ENCODE data around the gene PPM1N. TPM values are rescaled to one million over a fixed set of nuclear protein-coding genes. Genes with fewer than 3 reads are reported as not detected.
A peak's percentile ranks its signal among the peaks of the same experiment; 100 is the strongest.
"Not testable (repeated sequence)": the region's sequence is repeated elsewhere in the genome, so short reads cannot be mapped to it uniquely, and the experiment has no call there.

Gene PPM1N
- total RNA-seq, 2 experiments from 2014 or later: 1.4 to 1.9 TPM

DNA sequence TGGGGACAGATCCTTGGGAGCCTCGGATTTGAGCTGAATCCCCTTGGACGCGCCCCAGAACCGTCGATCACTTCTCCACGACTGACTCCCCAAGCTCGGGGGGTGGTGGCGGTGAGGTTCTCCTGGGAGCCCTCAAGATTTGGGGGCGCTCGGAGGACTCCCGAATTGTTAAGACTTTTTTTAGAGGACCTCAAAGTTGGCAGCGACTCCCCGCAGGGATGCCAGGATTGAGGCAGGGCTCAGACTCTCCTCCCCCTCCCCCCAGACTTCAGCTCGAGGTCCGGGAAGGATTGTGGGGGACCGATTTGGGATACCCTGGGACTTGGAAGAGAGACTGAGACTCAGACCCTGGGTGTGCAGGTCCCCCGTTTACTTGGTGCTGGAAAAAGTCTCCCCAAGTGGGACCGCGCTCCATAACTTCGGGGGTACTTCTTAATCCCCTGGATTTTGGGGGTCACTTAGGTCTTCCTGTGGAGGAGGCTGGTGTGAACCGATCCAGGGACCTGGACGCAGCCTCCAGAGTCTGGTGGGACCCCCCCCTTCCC is 9.7 kb downstream of the PPM1N start:
- DNase-seq: no peak

DNA sequence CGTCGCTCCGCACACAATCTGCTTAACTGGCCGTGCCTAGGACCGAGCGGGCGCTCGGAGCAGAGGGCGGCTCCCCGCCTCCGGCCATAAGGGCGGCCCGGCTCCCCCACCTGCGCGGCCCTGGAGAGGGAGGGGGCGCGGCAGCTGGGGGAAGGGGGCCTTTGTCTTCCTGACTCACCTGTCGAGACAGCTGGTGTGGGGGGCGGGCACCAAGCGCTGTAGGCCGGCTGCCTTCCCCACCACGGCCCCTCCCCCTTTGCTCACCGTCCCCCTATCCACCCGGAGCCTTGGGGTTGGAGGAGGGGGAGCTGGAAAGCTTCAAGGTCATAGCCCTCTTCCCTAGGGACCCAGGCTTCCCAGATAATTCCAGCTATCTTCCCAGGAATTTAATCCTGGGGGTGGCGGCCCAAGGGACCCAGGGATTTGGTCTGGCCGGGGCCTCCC is 10.2 kb downstream of the PPM1N start:
- H3K27me3 Mint-ChIP-seq: no peaks in the 10 kb centered on the region
- peaks cover 47% of the 10 kb centered on the region for H3K4me1 Mint-ChIP-seq
- peak overlapping the region; percentile 89 for H3K4me3 Mint-ChIP-seq
- H3K36me3 Mint-ChIP-seq: peaks cover 6% of the 10 kb centered on the region
- DNase-seq: peak; percentile 68
- H3K27ac Mint-ChIP-seq: peak overlapping the region; percentile 91
- H3K9me3 Mint-ChIP-seq: no peaks in the 10 kb centered on the region

More for the DNA sequence above, 9.7 kb downstream of the PPM1N start:
- Mint-ChIP-seq H3K36me3 (peaks cover 5% of the 10 kb centered on the region), H3K27me3 (no peaks in the 10 kb centered on the region), H3K4me3 (peak overlapping the region; percentile 89), H3K27ac (peak overlapping the region; percentile 91), H3K9me3 (no peaks in the 10 kb centered on the region), H3K4me1 (peaks cover 42% of the 10 kb centered on the region)

DNA sequence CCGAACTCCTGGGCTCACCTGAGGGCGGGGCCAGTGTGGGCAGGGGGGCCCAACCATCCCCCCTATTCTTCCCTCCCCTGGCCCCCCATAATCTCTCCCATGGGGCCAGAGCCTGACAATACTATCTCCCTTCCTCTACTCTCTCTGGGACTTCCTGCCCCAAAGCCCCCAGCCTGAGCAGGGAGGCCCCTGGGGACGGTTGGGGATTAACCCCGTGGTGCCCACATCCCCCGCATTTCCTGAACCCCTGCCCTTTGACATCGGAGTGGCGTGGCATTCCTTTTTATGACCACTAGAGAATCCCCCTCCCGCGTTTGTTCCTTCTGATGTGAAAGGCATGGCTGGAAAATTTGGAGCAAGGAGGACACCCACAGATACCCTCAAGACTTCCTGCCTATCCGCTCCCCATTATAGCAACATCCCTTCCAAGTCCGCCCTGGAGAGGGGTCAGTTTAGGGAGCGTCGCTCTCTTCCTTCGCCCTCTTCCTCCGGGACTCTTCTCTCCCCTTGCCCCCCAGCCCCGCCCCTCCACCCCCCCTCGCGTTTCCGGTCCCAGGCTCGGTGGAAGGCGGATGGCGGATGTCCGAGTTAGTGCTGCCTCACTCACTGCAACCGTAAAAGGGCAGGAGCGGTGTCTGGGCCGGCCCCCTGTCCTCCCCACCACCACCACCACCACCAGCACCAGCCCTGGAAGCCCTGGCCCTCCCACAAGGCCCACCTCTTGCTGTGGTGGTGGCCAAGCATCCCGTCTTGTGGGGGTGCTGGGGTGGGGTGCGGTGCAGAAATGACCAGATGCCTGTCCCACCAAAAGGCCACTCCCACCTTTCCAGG is 10.8 kb downstream of the PPM1N start:
- H3K27ac Mint-ChIP-seq: peak overlapping the region; percentile 91
- no peaks in the 10 kb centered on the region for H3K9me3 Mint-ChIP-seq
- no peaks in the 10 kb centered on the region for H3K27me3 Mint-ChIP-seq
- H3K36me3 Mint-ChIP-seq: peaks cover 6% of the 10 kb centered on the region
- H3K4me3 Mint-ChIP-seq: peak overlapping the region; percentile 89
- DNase-seq: peak; percentile 44
- H3K4me1 Mint-ChIP-seq: peaks cover 52% of the 10 kb centered on the region

DNA sequence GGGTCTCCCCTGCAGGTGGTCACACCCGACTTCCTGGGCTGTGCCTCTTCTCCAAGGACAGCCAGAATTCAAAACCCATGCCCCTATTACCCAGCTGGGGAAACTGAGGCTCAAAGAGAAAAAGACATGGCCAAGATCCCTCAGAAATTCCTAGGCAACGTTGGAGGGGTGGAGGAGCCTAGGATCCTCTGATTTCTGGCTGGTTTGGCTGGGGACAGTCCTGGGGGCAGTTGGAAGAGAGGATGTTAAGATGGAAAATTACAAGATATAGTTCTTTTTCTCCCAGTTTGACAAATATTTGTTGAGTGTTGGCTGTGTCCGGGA is 11.4 kb downstream of the PPM1N start:
- no peaks in the 10 kb centered on the region for H3K9me3 Mint-ChIP-seq
- H3K4me1 Mint-ChIP-seq: peaks cover 55% of the 10 kb centered on the region
- peaks cover 6% of the 10 kb centered on the region for H3K36me3 Mint-ChIP-seq
- H3K4me3 Mint-ChIP-seq: peak overlapping the region; percentile 89
- no peak for DNase-seq
- H3K27me3 Mint-ChIP-seq: no peaks in the 10 kb centered on the region
- peak overlapping the region; percentile 63 for H3K27ac Mint-ChIP-seq

DNA sequence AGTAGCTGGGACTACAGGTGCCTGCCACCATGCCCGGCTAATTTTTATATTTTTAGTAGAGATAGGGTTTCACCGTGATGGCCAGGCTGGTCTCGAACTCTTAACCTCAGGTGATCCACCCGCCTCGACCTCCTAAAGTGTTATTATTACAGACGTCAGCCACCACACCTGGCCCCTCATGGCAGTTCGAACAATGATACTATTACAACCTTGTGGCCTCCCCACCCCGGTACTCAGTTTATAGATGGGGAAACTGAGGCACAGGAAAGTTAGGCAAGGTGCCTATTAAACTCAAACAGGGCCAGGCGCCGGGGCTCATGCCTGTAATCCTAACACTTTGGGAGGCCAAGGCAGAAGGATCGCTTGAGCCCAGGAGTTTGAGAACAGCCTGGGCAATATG is 12.1 kb downstream of the PPM1N start:
- H3K9me3 Mint-ChIP-seq, H3K4me3 Mint-ChIP-seq, H3K27me3 Mint-ChIP-seq, DNase-seq, H3K36me3 Mint-ChIP-seq: not testable (repeated sequence)
- Mint-ChIP-seq H3K4me1 (peaks cover 59% of the 10 kb centered on the region), H3K27ac (peak overlapping the region; percentile 63)

DNA sequence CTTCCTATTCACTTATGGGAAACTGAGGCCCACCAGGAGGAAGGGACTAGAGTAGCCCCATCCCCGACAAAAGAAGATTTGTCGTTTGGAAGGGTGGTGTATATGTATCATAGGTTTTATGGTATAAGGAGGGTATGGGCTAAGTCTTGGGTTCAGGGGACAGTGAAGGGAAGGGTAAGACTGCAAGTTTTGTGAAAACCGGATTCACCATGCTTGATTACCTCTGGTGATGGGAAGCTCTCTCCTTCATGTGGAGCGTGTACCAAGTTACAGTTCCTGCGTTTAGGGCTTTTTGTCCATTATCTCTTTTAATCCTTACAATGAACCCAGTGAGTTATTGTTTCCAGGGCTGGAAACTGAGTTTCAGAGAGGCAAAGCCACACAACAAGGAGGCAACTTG is 12.8 kb downstream of the PPM1N start:
- Mint-ChIP-seq H3K27me3 (no peaks in the 10 kb centered on the region), H3K9me3 (no peaks in the 10 kb centered on the region), H3K36me3 (peaks cover 12% of the 10 kb centered on the region), H3K27ac (peak overlapping the region; percentile 51), H3K4me3 (peak overlapping the region; percentile 7), H3K4me1 (peaks cover 57% of the 10 kb centered on the region)
- no peak for DNase-seq

DNA sequence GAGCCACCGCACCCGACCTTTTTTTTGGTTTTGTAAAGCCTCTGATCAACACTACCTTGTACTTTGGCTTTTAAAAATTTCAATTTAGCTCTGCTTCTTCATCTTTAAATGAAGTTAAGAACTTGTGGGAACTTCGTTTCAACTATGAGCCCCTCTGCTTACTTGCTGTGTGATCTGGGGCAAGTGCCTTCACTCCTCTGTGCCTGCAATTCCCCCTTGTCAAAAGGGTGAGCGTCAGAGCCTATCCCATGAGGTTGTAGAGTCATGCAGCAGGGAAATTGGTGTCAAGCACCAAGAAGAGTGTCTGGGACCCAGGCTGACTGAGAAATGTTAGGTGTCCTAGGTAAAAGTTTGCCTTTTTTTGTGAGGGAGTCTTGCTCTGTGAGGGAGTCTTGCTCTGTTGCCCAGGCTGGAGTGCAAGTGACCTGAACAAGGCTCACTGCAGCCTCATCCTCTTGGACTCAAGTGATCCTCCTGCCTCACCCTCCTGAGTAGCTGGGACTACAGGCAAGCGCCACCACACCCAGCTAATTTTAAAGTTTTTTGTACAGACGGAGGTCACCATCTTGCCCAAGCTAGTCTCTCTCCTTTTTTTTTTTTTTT is 14.7 kb downstream of the PPM1N start:
- Mint-ChIP-seq H3K27me3 (no peaks in the 10 kb centered on the region), H3K9me3 (no peaks in the 10 kb centered on the region), H3K36me3 (peaks cover 18% of the 10 kb centered on the region), H3K27ac (peak overlapping the region; percentile 48), H3K4me3 (no peak overlapping the region), H3K4me1 (peaks cover 61% of the 10 kb centered on the region)
- no peak for DNase-seq

DNA sequence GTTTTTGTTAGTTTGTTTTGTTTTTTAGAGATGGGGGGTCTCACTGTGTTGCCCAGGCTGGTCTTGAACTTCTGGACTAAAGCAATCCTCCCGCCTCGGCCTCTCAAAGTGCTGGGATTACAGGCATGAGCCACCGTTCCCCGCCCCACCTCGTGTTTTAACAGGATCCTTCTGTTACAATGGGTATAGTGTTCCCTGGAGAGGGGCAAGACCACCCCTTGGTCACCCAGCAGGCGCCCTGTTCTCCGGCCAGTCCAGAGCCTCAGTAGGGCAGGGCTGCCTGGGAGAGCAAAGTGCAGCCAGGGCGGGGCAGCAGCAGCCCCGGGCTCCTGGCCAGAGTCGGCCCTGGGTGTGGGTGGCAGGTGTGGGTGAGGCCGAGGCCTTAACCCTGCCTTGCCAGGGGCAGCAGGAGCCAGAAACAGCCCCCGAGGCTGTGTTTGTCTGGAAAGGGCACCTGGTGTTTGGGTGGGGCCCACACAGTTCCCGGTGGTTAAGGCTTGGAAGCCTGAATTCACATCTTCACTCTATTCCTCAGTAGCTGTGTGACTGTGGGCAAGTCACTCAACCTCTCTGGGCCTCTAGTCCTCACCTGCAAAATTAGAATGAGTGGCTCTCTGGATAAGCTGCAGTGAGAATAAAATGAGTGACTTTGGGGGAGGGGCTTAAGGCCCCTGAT is 16.3 kb downstream of the PPM1N start:
- H3K9me3 Mint-ChIP-seq: no peaks in the 10 kb centered on the region
- peaks cover 56% of the 10 kb centered on the region for H3K4me1 Mint-ChIP-seq
- peak overlapping the region; percentile 42 for H3K4me3 Mint-ChIP-seq
- H3K27me3 Mint-ChIP-seq: no peaks in the 10 kb centered on the region
- DNase-seq: no peak
- peak overlapping the region; percentile 87 for H3K27ac Mint-ChIP-seq
- peaks cover 20% of the 10 kb centered on the region for H3K36me3 Mint-ChIP-seq

DNA sequence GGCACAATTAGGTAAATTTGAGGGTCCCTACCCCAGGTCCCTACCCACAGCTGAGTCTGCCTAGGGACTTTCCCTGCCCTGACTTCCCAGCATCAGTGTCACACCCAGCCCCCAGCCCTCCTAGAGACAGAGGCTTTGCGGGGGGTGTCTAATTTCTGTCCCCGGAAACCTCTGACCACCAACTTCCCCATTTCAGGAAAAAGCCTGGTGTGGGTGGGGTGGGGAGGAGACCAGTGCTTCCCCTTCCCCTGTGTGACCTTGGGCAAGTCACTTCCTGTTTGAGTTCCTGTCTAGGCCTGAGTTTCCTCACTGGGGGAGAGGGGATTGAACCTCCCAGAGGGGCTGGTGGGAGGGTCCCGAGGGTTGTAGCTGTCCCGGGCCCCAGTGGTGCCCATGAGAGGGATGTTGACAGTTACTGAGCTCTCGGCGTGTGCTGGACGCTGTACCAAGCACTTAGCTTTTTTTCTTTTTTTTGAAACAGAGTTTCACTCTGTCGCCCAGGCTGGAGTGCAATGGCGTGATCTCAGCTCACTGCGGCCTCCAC is 16.9 kb downstream of the PPM1N start:
- H3K4me1 Mint-ChIP-seq: peaks cover 50% of the 10 kb centered on the region
- no peak for DNase-seq
- no peaks in the 10 kb centered on the region for H3K27me3 Mint-ChIP-seq
- H3K27ac Mint-ChIP-seq: peak overlapping the region; percentile 87
- H3K36me3 Mint-ChIP-seq: peaks cover 21% of the 10 kb centered on the region
- peak overlapping the region; percentile 42 for H3K4me3 Mint-ChIP-seq
- no peaks in the 10 kb centered on the region for H3K9me3 Mint-ChIP-seq

DNA sequence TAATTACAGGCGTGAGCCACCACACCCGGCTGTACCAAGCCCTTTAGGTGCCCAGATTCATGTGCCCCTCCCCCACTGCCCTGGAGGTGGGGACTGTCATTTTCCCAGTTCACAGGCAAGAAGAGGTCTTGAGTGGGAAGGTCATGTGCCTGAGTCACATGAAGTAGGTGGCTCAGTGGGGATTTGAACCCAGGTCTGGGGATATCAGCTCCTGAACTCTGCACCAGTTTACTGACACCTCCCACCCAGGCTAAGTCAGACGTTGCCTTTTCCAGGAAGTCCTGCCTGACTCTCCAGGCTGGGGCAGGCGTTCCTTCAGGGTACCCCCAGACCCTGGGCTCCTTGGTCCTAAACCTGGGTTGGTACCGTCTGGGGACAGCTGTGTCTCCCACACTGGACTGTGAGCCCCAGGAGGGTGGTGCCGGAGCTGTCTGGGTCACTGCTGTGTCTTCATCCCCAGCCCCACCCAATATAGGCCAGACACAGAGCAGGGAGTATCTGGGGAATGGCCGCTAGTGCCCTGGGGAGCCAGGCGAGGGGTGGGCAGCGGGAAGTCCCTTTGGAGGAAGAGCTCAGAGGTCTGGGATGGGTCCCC is 17.7 kb downstream of the PPM1N start:
- no peak for DNase-seq
- H3K27me3 Mint-ChIP-seq: no peaks in the 10 kb centered on the region
- H3K4me1 Mint-ChIP-seq: peaks cover 44% of the 10 kb centered on the region
- H3K36me3 Mint-ChIP-seq: peaks cover 22% of the 10 kb centered on the region
- H3K9me3 Mint-ChIP-seq: no peaks in the 10 kb centered on the region
- H3K27ac Mint-ChIP-seq: peak overlapping the region; percentile 87
- no peak overlapping the region for H3K4me3 Mint-ChIP-seq

DNA sequence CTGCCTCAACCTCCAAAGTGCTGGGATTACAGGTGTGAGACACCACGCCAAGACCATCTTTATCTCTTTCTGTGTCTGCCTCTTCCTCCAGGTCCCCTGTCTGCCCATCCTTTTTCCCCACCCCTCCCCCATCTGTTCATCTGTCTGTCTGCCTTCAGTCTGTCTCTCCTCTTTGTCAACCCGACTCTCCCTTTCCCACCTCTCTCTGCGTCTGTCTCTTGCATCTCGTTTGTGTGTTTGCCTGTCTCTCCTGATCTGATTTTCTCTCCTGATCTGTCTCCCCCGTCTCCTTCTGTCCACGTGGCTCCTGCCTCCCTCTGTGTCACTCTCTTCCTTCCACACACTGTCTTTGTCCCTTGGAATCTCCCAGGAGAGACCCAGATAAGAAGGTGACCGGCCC is 19.0 kb downstream of the PPM1N start:
- no peak overlapping the region for H3K4me3 Mint-ChIP-seq
- H3K27ac Mint-ChIP-seq: peak overlapping the region; percentile 34
- H3K4me1 Mint-ChIP-seq: peaks cover 34% of the 10 kb centered on the region
- no peak for DNase-seq
- peaks cover 22% of the 10 kb centered on the region for H3K36me3 Mint-ChIP-seq
- no peaks in the 10 kb centered on the region for H3K27me3 Mint-ChIP-seq
- no peaks in the 10 kb centered on the region for H3K9me3 Mint-ChIP-seq

DNA sequence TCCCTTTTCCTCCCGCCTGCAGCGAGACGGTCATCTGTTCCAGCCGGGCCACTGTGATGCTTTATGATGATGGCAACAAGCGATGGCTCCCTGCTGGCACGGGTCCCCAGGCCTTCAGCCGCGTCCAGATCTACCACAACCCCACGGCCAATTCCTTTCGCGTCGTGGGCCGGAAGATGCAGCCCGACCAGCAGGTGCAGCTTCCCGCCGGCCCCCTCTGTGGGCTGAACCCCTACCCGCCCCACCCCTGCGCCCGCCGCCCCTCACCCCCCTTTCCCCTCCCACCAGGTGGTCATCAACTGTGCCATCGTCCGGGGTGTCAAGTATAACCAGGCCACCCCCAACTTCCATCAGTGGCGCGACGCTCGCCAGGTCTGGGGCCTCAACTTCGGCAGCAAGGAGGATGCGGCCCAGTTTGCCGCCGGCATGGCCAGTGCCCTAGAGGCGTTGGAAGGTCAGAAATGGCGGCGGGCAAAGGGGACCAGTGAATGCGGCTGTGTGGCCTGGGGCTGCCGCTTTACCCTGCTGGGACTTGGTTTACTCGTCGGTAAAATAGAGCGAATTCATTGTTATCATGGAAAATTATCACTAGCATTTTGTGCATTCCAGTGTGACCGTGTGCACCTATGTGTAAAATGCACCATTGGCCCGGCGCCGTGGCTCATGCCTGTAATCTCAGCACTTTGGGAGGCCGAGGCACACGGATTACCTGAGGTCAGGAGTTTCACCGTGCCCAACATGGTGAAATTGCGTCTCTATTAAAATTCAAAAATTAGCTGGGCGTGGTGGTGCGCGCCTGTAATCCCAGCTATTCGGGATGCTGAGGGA is 19.6 kb downstream of the PPM1N start:
- Mint-ChIP-seq H3K4me1 (peaks cover 32% of the 10 kb centered on the region), H3K27ac (peak overlapping the region; percentile 34), H3K36me3 (peaks cover 20% of the 10 kb centered on the region), H3K4me3 (no peak overlapping the region), H3K27me3 (no peaks in the 10 kb centered on the region), H3K9me3 (no peaks in the 10 kb centered on the region)
- DNase-seq: no peak

DNA sequence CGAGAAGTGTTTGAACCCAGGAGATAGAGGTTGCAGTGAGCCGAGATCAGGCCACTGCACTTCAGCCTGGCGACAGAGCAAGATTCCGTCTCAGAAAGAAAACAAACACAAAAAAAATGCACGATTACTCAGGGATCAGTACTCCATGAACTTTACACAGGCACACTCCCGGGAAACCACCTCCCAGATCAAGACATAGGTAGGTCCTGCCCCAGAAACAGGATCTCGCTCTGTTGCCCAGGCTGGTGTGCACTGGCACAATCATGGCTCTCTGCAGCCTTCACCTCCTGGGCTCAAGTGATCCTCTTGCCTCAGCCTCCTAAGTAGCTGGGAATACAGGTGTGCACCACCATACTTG is 20.2 kb downstream of the PPM1N start:
- Mint-ChIP-seq H3K4me1 (peaks cover 30% of the 10 kb centered on the region), H3K27me3 (no peaks in the 10 kb centered on the region), H3K27ac (no peak overlapping the region), H3K4me3 (no peak overlapping the region), H3K36me3 (peaks cover 20% of the 10 kb centered on the region), H3K9me3 (no peaks in the 10 kb centered on the region)
- DNase-seq: no peak

Measured in activated naive CD8-positive, alpha-beta T cell treated with anti-CD3 and anti-CD28 coated beads for 36 hours (primary cell).